ENCODE data around the gene CDH12.
"Not testable (repeated sequence)": the region's sequence is repeated elsewhere in the genome, so short reads cannot be mapped to it uniquely, and the experiment has no call there.

CDH12 gene

DNA sequence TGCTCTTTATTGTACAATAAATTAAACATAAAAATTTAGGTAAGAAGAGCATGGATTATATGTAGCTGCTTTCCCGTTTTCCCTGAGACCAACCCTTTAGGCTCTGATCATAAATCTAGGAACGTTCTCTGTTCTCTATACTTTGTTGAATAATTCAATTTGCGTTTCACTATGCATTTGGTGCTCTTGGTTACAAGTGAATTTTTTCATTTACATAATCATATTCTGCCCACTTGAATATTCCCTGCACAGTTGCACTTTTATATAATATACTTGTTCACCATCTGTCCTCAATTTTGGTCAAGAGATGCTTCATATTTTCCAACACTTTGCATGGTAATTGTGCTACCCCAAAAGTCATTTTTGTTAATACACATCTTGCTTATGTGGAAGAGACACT, 741.8 kb downstream of the CDH12 start:
- no peak for DNase-seq

DNA sequence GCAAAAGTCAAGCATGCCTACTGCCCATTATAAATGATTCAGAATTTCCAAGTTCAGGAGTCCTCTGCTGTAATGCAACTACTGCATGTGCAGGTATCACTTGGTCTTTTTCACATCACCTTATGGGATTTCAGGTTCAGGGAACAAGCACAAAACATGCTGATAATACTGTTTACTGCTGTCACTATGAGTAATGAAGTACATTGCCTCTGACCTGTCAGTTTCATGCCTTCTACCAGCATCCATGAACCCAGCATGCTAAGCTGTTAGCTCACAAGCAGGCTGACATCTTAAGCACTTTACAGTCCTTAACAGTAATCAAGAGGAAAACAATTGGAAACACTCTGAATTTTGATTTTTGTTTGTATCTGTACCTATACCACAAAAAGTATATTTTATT, 743.8 kb downstream of the CDH12 start:
- DNase-seq: no peak

DNA sequence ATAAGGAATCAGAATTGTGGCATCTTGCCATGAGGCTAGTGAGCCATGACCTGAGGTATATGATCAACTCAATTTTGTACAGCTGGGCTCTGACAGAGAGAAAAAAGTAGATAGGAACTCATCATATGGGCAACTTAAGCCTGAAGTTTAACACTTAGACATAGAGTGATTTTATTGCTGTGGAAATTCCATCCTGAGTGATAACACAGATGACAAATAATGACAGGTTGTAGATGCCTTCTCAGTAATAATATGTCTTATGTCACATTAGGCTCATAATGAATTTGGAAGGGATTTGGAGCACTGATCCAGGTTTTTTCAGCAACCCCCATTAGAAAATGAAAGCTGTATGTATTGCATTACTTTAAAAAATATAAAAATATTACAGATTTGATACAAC, 744.6 kb downstream of the CDH12 start:
- DNase-seq: no peak

DNA sequence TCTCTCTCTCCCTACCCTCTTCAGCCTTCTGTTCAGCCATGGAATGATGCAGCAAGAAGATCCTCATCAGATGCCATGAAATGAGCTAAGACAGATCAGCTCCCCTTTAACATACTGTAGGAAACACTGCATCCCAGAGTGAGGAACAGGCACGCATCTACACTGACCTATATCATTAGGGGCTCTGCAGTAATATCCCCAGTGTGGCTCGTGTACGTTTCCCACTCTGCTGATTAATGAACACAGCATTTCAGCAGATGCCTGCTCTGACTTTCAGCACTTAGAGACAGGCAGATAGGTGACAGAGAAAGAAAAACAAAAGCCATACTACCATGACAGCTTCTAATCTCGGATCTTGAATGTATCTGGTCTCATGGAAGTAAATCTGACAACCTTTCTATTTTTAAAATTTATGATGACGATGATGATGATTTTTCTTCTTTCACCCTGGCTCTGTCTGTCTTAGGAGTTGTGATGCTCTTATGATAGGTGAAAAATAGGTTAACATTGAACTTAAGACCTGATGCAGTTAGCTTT, 750.3 kb downstream of the CDH12 start:
- DNase-seq: no peak

DNA sequence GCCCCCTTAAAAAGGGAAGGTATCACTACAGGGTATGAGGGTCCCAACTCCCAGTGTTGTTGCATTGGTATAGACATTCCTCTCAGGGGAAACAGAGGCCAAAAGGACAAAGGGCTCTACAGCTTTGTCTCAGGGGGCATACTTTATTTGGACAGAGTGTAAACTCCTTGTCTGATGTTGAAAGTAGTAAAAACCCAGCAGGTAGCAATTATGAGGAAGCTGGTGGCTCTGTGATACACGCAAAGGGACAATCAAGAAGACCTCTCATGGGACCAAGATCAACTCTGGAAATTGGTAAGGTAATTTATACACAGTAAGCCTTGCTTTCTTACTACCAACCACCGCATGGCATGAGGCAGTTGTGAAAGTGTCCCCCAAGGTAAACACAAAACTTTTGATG, 764.6 kb downstream of the CDH12 start:
- no peak for DNase-seq

DNA sequence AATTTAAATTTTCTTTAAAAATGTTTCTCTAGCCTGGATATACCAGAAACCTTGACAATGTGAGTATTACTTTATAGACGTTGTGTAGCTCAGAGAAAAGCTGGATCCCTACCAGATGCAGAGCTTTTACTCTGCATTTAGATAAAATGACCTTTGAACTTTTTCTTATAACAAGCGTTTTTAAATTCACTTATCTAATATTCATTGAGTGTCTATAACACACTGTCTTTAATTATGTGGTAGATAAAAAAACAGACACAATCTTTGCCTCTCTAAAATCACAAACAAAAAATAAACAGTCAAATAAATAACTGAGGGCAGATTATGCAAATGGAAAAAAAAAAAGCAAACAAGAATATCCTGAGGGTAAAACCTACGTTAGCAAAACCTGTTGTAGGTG, 773.6 kb downstream of the CDH12 start:
- DNase-seq: no peak

DNA sequence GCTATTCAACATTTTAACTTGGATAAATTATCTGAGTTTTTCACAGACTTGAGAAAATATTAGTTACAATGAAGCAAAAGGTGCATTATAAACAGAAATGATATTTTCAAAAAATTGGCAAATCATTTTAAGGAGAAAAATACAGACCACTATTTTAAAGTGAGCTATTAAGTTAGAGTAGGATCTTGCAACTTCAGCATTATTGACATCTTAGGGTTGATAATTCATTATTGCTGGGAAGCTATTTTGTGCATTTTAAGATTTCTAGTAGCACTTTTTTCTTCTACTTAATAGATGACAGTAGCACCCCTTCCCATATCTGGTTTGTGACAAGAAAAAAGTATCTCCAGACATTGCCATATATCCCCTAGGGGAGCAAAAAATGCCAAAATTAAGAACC, 774.1 kb downstream of the CDH12 start:
- no peak for DNase-seq

DNA sequence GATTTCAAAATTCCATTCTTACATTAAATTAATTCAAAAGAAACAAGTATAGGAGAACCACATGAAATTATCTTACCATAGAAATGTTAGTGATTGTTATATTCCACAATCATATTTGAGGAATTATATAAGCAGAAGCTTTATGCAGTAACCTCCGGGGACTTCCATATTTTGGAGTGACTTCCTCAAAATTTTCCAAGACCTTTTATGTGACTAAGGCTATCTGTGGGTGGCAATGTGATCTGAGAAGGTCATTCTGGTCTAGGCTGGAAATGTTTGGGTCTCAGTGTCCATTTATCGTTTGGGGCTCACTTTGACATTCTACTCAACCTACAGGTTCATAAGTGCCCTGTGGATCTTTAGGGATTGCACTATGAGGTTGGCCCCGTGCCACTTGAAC, 776.6 kb downstream of the CDH12 start:
- DNase-seq: no peak

DNA sequence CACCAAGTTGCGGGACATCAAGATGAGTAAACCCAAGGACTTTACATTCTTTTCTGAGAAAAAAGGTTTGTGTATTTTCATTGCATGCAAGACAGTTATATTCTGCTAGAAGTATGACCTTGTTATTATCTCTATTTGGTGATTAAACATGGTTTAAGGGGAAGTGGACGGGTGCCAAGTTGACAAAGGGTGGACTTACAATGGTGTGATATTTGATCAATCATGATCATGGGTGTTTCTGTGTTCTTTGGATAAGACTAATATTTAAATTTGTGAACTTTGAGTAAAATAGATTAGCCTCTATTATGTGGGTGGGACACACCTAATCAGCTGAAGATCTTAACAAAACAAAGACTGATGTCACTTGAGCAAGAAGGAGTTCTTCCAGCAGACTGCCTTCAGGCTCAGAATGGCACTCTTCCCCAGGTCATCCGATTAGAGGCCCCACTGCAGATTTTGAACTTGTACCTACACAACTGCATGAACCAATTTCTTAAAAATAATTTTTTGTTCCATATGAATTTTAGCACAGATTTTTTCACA, 782.9 kb downstream of the CDH12 start:
- no peak for DNase-seq

DNA sequence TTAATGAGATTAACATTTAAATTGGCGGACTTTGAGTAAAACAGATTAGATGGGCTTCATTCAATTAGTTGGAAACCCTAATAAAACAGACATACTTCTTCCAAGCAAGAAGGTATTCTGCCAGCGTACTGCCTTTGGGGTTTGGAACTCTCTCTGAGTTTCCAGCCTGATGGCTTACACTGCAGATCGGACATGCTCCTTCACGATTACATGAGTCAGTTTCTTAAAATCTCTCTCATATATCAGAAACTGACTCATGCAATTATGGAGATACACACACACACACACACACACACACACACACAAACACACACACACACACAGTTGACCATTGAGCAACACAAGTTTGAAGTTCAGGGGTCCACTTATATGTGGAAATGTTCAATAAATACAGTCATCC, 789.4 kb downstream of the CDH12 start:
- no peak for DNase-seq

DNA sequence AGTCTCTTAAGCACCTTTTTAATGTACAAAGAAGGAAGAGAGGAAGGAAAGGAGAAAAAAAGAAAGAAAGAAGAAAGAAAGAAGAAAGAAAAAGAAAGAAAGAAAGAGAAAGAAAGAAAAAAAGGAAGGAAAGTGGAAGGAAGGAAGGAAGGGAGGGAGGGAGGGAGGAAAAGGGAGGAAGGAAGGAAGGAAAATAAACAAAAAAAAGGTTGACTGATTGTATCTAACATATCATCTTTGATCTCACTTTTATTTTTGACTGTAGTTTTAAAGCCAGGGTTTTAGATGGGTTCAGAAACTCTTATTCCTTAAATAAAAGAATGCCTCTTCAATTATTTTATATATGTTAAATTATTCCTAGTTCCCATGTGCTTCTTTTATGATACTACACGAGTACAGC, 794.5 kb downstream of the CDH12 start:
- no peak for DNase-seq

DNA sequence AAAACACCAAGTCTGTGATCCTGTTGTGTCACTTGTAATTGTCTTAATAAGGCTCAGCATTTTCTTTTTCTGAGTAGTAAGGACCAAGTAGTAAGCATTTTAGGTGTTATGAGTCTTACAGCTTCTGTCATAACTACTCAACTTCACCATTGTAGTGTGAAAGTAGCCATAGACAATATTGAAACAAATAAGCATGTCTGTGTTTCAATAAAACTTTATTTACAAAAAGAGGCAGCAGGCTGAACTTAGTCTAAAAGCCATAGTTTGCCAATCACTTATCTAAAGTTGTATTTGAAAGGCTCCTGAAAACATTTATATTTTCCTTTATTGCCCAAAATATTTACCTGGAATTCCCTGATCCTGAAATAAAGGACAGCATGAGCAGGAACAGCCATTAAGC, 796.1 kb downstream of the CDH12 start:
- DNase-seq: no peak

DNA sequence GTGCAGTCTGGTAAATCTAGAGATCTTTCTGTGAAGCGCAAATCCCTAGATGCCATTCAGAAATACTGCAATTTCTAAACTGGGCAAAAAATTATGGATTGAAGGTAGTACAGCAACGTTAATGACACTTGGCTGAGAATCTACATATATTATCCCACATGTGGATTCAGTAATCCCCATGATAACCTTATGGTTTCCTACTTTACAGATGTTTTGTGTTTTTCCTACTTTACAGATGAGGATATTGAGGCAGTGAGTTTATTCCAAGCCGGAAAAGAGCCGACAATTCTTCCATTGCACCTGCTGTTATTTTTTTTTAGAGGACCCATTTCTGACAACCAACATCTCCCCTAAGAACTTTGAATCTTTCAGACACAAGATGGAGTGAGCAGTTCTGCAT, 796.5 kb downstream of the CDH12 start:
- DNase-seq: no peak

DNA sequence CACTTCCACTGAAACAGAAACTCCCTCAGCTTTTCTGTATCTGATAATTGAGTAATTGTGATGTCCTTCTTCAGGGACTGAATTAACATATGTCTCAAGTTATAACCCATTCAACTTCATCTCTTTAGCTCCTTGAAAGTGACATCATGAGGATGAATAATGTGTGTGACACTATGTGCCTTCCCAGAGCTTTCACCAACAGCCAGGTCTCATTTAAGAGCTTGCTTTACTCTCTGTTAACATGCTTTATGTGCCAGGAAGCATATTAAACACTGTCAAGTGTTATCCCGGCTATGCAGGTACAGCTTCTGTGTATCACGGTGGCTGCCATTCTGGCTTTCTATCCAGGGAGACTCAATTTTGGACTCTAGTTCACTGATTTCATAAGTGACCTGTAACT, 799.9 kb downstream of the CDH12 start:
- no peak for DNase-seq

DNA sequence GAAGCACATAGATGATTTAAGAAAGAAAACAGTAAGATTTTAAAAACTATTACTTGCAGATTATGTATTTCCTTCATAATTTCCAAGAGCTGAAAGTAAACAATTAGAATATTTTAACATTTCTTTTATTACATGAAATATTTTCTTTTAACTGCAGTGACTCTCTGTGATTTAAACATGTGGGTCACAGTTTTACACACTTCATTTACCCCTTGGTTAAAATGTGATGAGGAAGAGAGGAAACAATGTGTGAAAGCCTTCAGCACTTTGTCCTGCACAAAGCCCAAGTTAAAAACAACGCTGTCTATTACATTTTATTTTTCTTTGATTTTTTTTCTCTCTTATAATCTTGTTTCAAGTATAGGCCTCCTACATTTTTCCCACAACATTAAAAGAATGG, 801.3 kb downstream of the CDH12 start:
- no peak for DNase-seq

DNA sequence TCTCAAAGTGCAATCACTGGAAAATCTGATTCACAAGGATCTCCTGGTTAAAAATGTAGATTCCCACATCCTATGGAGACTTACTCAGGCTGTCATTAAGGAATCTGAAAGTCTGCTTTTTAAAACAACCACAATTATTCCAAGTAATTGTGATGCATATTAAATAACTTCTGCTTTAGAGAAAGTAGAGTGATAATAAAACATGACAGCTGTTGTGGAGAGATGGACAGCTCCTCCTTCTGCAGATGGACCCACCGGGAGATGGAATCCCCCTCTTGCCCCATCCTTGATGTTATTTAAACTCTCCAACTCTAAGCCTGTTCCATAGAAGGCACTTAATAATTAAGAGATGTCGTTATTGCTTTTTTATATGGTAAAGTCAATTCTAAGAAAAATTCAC, 802.2 kb downstream of the CDH12 start:
- no peak for DNase-seq

DNA sequence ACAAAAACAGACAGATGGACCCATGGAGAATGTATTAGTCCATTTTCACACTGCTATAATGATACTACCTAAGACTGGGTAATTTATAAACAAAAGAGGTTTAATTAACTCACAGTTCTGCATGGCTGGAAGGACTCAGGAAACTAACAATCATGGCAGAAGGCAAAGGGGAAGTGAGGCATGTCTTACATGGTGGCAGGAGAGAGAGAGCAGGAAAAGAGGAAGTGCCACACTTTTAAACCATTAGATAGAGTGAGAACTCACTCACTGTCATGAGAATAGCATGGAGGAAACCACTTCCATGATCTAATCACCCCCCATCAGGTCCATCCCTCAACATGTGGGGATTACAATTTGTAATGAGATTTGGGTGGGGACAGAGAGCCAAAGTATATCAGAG, 808.9 kb downstream of the CDH12 start:
- no peak for DNase-seq

DNA sequence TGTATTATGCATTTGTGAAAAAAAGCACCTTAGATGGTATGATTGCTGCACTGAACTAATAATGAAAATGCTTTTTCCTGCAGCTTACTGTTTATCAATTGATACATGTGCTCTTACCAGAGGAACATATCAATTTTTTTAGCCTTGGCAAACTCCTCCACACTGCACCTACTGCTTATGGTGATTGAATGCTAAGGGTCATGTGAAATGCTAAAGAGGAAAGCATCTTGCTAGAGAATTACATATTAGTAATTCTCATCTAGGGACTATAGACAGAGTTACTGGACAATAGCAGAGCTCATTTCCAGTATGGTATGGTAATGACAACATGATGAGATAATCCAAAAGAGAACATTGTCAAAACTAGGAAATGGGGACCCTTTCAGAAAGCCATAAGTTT, 817.1 kb downstream of the CDH12 start:
- no peak for DNase-seq

DNA sequence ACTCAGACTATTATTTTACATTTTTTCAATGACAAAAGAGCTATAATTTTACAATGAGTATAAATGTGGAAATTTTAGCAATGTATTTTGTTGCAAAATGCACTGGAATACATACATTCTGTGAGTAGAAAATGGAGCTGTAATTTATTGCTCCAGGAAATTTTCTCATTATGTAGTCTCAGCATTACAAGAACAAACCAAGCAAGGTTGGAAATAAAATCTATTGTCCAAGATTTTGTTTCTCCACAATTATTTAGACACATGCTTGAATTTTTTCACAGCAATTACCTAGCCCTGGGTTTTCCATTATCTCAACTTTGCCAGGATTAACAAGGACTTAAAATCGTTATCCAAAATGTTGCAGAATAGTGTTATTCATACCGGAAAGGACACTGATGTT, 820.1 kb downstream of the CDH12 start:
- no peak for DNase-seq

DNA sequence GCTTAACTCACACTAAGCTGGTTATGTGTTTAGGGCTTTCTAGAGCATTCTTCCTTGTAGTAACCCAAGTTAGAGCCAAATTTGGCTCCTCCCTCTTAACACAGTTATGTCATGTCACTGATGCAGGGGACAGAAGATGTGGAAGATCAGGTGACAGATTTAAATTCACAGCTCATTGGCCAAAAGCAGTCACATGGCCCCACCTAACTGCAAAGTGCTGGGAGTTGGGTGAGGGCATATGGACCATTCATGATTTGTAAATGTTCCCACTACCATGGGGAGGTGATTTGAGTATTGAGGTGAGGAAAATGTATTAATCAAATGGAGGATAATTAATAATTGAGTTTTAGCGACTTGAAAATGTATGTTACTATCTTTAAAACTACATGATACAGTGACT, 829.4 kb downstream of the CDH12 start:
- no peak for DNase-seq

DNA sequence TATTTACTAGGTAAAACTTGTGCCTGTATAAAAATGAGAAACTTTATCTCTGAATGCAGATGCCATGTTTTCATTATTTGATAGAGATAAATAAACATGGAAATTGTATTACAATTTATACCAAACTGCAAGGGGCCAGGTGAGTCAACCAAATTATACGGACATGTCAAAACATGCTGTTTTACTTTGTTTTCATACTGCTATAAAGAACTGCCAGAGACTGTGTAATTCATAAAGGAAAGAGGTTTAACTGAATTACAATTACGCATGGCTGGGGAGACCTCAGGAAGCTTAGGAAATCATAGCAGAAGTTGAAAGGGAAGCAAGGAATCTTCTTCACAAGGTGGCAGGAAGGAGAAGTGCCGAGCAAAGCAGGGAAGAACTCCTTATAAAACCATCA, 840.3 kb downstream of the CDH12 start:
- not testable (repeated sequence) for DNase-seq

DNA sequence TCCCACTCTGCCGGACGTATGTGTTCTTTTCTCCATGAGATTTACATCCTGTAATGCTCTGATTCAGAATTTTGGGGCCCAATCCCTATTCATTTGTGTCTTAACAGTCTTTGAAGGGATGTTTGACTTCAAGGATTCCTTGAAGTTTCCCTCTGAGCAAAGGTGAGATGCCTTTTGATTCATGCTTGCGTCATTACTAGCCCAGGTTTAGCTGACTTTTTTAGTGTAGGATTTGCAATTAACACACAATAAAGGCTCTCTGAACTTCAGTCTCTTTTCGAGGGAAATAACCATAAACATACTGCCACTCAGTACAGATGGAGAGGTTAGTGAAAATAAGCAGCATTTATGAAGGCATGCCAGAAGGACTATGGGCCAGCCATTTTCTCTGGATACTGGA, 842.3 kb downstream of the CDH12 start:
- DNase-seq: not testable (repeated sequence)

DNA sequence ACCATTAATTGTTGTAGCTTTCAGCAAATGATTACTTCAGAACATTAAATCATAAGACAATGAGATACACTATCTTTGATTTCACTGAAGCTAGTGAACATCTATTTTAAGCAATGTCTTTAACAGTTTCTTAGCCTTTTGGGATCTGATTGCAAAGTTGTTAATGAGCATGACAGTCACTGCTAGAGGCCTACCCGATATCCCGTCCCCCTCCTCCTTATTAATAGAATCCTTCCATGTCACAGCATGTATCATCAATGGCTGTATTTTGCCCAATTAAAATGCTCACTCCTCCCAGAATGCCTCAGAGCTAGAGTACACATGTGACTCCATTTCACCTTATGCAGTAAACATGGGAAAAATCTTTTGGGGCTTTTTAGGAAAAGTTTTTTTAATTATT, 852.0 kb downstream of the CDH12 start:
- not testable (repeated sequence) for DNase-seq

DNA sequence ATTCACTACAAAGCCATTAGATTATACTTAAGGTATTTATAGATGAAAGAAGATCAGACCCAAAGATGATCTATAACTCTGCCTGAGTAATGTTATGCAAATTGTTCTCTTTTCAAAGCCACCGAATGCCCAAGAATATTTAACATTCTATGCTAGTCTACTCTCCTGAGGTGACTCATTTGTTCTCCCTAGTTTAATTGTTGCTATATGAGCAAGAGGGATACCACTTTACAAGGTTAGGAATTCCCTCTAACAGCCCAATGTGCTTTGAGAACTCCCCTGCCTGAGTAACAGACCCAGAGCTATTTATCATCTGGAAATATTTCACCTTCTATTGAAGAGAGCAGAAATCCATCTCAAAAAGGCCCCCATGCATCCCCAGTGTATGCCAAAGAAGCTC, 867.3 kb downstream of the CDH12 start:
- DNase-seq: not testable (repeated sequence)

DNA sequence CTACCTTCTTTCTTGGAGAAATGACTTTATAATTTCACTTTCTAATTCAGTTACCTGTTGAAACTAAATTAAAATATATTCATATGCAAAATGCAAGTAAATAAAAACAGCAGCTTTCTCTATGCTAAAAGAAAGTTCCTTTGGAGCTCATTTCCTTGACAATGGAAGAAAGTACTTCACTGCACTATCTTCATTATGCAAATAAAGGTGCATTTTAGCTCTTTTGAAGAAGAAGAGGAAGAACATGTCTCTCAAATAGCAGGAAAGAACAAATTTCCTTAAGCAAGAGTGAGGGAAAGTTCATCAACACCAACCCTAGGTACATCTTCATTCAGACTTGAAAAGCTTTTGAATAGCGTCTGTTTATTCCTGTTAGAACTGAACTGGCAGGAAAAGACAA, 901.6 kb downstream of the CDH12 start:
- DNase-seq: not testable (repeated sequence)

Data from C1 segment of cervical spinal cord (tissue), 14 donors.